Brain microvascular endothelial cell (primary cell): Measurements from ENCODE around the gene SPATA18.

Experiments
- DNase-seq: peaks from one replicate; pipeline ENCODE4 v3.0.0-alpha.2; 2020
- H3K27ac ChIP-seq: fragments of 250-450 bp; sonication (Bioruptor Pico); 2 replicates; pipeline ENCODE4 v1.5.1; 2020; ENCODE audit warnings: mild to moderate bottlenecking, moderate library complexity
- H3K27me3 ChIP-seq: fragments of 250-450 bp; sonication (Bioruptor Pico); replicated peaks from 2 replicates; pipeline ENCODE4 v1.5.1; 2020; ENCODE audit warnings: mild to moderate bottlenecking
- H3K36me3 ChIP-seq: fragments of 250-450 bp; sonication (Bioruptor Pico); replicated peaks from 2 replicates; pipeline ENCODE4 v1.5.1; 2020; ENCODE audit warnings: mild to moderate bottlenecking
- H3K4me3 ChIP-seq: 2 replicates; pipeline ENCODE4 v1.5.1; 2011; ENCODE audit warnings: low read depth, mild to moderate bottlenecking, control low read depth, low read length, moderate library complexity
- in situ Hi-C: cut with HindIII; loops from 2 replicates; pipeline ENCODE4 v1.10.0; 2017; ENCODE audit warnings: low sequenced_read_pairs, low pct_ligation_motif_present
- TF ChIP-seq, protein P1 (sequence below): IDR thresholded peaks from 2 replicates; pipeline ENCODE4 v1.5.1; 2011; ENCODE audit warnings: low read depth, mild to moderate bottlenecking, moderate library complexity, low read length, control low read depth, inconsistent platforms; ENCODE audit errors: missing control alignments

The SPATA18 gene

DNA sequence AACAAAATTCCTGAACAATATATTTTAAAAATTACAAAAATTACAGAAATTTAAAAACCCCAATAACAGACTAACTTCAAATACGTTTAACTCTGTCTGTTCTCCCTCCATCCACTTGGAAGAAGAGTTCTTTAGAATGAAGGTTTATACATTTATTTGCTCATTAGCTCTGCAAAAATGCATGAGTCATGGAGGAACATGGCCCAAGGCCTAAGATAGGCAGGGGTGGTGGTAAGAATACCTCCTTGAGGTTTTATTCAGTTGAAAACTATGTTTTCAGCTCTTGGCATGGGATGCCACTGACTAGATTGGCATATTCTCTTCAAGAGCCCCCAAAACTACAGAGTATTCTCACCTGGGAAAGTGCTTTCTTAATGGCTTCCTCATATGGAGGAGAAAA, 22.1 kb upstream of the SPATA18 start:
- H3K27me3 ChIP-seq, result no peaks in the 10 kb centered on the region
- no peak overlapping the region for H3K27ac ChIP-seq
- peak; percentile 45 for DNase-seq
- no peak overlapping the region for H3K4me3 ChIP-seq
- peaks cover 15% of the 10 kb centered on the region for H3K36me3 ChIP-seq
- in situ Hi-C loops, result no loop called here
- TF ChIP-seq, protein P1, sequence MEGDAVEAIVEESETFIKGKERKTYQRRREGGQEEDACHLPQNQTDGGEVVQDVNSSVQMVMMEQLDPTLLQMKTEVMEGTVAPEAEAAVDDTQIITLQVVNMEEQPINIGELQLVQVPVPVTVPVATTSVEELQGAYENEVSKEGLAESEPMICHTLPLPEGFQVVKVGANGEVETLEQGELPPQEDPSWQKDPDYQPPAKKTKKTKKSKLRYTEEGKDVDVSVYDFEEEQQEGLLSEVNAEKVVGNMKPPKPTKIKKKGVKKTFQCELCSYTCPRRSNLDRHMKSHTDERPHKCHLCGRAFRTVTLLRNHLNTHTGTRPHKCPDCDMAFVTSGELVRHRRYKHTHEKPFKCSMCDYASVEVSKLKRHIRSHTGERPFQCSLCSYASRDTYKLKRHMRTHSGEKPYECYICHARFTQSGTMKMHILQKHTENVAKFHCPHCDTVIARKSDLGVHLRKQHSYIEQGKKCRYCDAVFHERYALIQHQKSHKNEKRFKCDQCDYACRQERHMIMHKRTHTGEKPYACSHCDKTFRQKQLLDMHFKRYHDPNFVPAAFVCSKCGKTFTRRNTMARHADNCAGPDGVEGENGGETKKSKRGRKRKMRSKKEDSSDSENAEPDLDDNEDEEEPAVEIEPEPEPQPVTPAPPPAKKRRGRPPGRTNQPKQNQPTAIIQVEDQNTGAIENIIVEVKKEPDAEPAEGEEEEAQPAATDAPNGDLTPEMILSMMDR, result no peak

DNA sequence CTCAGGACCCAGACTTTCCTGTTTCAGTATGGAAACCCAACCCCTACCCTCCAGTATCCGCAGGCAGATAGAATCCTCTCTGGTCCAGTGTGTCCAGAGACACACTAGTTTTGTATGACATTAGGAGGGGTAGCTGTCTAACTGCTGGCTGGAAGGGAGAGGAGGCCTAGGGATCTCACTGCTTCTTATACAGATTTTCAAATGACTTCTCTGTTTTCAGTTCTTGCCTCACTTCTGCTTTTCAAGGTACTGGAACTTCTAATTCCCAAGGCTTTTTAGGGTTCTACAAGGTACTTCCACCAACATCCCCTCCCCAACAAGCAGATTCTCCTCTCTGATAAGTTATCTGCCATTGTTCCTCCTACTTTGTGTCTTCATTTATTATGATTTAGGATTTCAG, 19.1 kb upstream of the SPATA18 start:
- Histone ChIP-seq H3K27me3 (no peaks in the 10 kb centered on the region), H3K4me3 (no peak overlapping the region), H3K27ac (no peak overlapping the region), H3K36me3 (peaks cover 6% of the 10 kb centered on the region)
- TF ChIP-seq, protein P1, result no peak
- no peak for DNase-seq
- in situ Hi-C loops, result no loop called here

DNA sequence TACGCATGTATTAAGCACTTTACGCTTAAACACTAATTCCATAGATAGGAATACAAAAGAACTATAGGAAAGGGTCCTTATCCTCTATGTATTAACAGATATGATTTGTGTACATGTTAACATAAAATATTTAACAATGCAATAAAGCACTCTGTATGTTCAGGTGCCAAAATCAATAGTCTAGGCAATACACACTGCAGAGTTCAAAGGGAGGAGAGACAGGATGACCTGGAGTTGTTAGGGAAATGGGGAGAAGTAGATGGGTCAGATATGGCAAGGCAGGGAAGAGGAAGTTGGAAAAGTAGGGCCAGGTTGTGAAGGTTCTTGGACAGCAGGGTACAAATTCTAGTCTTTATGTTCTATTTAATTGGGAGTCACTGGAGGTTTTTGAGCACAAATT, 15.9 kb upstream of the SPATA18 start:
- in situ Hi-C loops, result no loop called here
- DNase-seq, result no peak
- TF ChIP-seq, protein P1, result no peak
- Histone ChIP-seq H3K27me3 (no peaks in the 10 kb centered on the region), H3K27ac (no peak overlapping the region), H3K4me3 (no peak overlapping the region), H3K36me3 (no peaks in the 10 kb centered on the region)

DNA sequence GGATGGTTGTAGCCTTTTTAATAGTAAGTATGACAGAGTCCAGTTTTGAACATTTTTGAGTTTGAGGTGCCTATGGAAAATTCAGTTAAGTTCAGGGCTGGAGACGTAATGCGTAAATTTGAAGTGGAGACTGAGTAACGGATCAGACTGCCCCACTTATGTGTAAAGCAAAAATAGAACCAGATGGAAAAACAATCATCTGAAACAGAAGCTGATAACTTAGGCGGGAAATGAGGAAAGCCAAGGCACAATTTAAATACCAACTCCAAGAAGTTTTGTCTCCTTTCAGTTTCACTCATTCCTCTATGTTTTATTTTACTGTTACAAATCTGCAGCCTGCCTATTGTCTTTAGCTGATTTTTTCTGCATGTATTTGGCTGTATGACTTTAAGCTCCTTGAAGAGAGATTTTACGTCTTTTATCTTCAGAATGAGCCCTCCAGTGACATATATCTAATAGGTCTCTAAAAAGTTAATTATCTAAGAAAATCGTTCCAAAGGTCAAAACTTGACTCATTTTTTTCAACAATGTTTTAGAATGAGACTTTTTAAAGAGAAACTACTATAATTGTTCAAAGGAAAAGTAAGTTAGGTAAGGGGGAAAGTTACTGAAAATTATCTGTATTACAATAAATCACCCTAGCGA, 14.1 kb upstream of the SPATA18 start:
- DNase-seq, result no peak
- Histone ChIP-seq H3K27me3 (no peaks in the 10 kb centered on the region), H3K36me3 (no peaks in the 10 kb centered on the region), H3K27ac (no peak overlapping the region), H3K4me3 (peak overlapping the region; percentile 75)
- in situ Hi-C loops, result no loop called here
- TF ChIP-seq, protein P1, result no peak

DNA sequence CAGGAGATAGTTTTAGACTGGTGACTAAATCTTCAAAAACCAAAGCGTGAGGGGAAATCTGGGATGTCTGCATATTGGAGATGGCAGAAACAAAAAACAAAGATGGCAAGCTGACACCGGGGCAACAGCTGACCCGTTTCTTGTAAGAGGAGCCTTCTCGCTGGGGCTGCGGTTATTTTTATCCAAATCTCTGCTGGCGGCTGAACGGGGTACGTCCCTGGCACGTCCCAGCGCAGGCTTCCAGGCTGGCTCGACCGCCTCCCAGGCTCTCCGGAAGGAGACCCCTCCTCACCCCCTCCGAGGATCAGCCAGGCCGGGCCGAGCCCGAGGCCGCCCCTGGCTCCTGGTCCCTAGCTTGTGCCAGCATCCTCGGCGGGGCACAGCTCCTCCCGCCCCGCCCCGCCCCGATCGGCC, 13.4 kb upstream of the SPATA18 start:
- no peak for DNase-seq
- Histone ChIP-seq H3K27me3 (no peaks in the 10 kb centered on the region), H3K4me3 (peak overlapping the region; percentile 75), H3K27ac (no peak overlapping the region), H3K36me3 (no peaks in the 10 kb centered on the region)
- TF ChIP-seq, protein P1, result no peak
- in situ Hi-C loops, result no loop called here
